HepG2 (cell line): Measurements from ENCODE around the gene DTWD2. TPM values are rescaled to one million over a fixed set of nuclear protein-coding genes. Genes with fewer than 3 reads are reported as not detected.

ENCODE experiments used
- ATAC-seq: fragments of 200-7000 bp; cut with Tn5 transposase; 3 replicates; pipeline ENCODE4 v1.9.1; 2020; ENCODE audit warnings: mild to moderate bottlenecking, moderate library complexity
- BruUV-seq: library from RNA; stranded (reverse); fragments of 400-500 nt; replicated peaks from 2 replicates; lab custom pipeline; 2021; lab: Mats Ljungman, UMichigan
- CTCF ChIA-PET: fragments of 300-600 bp; formaldehyde crosslinking; extraction: SDS; loops from one replicate; lab custom pipeline; 2021; ENCODE audit warnings: low total read pairs, inconsistent platforms, low intra/inter-chr PET ratio; lab: Yijun Ruan, JAX
- POLR2A ChIA-PET: fragments of 350-600 bp; sonication (Branson Sonifier 250); formaldehyde crosslinking; loops from one replicate; lab custom pipeline; 2020; ENCODE audit warnings: antibody characterized with exemption, inconsistent platforms; lab: Yijun Ruan, JAX
- DNase-seq: peaks from one replicate; pipeline ENCODE4 v3.0.0-alpha.2; 2015; ENCODE audit warnings: low spot score
- FAIRE-seq: peaks from 3 replicates; lab custom pipeline; 2011; peaks lifted over from hg19 to GRCh38; lab: Jason Lieb, UNC
- H2AFZ ChIP-seq: one replicate; pipeline ENCODE4 v1.6.1; 2011; ENCODE audit warnings: low read length, inconsistent platforms
- H3K27ac ChIP-seq: fragments of 300-600 bp; 3 replicates; pipeline ENCODE4 v1.8.0; 2011; ENCODE audit warnings: mixed run types, mild to moderate bottlenecking, mixed read lengths, low read length, inconsistent platforms; ENCODE audit not compliant: insufficient read depth; ENCODE audit errors: extremely low read length
- H3K27me3 ChIP-seq, 2 experiments: fragments of 200-600 bp in 1 of 2; 2 replicates in 1 of 2; 3 replicates in 1 of 2; pipeline versions ENCODE4 v1.6.0 to v1.8.0; 2011; ENCODE audit warnings: low read length in 2 of 2, mild to moderate bottlenecking in 2 of 2, moderate library complexity in 2 of 2, inconsistent platforms in 1 of 2; ENCODE audit not compliant: insufficient read depth in 2 of 2, control insufficient read depth in 1 of 2
- H3K36me3 ChIP-seq, 2 experiments: fragments of 200-600 bp in 1 of 2; replicated peaks in 1 of 2; 2 replicates in 1 of 2; 3 replicates in 1 of 2; pipeline versions ENCODE4 v1.5.1 to v1.8.0; 2011; ENCODE audit warnings: low read length in 2 of 2, inconsistent platforms in 1 of 2; ENCODE audit not compliant: insufficient read depth in 2 of 2, control insufficient read depth in 1 of 2
- H3K4me1 ChIP-seq: 2 replicates; pipeline ENCODE4 v1.5.1; 2012; ENCODE audit warnings: low read length, inconsistent platforms; ENCODE audit not compliant: insufficient read depth
- H3K4me2 ChIP-seq: 2 replicates; pipeline ENCODE4 v1.6.0; 2011; ENCODE audit warnings: low read depth, low read length, inconsistent platforms
- H3K4me3 ChIP-seq, 3 experiments: fragments of 200-600 bp in 1 of 3; sonication (generic), shearing (Covaris generic) in 1 of 3; replicated peaks in 1 of 3; 2 replicates each; pipeline ENCODE4 v1.5.1; 2011 to 2016; ENCODE audit warnings: low read length in 3 of 3, inconsistent platforms in 2 of 3, low read depth in 2 of 3, mild to moderate bottlenecking in 2 of 3, control low read depth in 1 of 3, mixed read lengths in 1 of 3; ENCODE audit not compliant: insufficient read depth in 1 of 3
- H3K79me2 ChIP-seq: one replicate; pipeline ENCODE4 v1.6.1; 2011; ENCODE audit warnings: low read length, inconsistent platforms; ENCODE audit not compliant: insufficient read depth
- H3K9ac ChIP-seq: 2 replicates; pipeline ENCODE4 v1.6.0; 2011; ENCODE audit warnings: mild to moderate bottlenecking, low read depth, low read length, inconsistent platforms; ENCODE audit not compliant: insufficient read depth
- H3K9me3 ChIP-seq: 2 replicates; pipeline ENCODE4 v1.5.1; 2012; ENCODE audit warnings: mild to moderate bottlenecking, low read length
- H4K20me1 ChIP-seq: 2 replicates; pipeline ENCODE4 v1.6.0; 2011; ENCODE audit warnings: inconsistent platforms, mild to moderate bottlenecking, low read length, moderate library complexity; ENCODE audit not compliant: insufficient read depth
- ARID2 ChIP-seq: sonication (generic); formaldehyde crosslinking; IDR thresholded peaks from 2 replicates; pipeline ENCODE4 v1.8.1; 2022; ENCODE audit warnings: mild to moderate bottlenecking, missing genetic modification reagents, borderline replicate concordance
- ARNT ChIP-seq: fragments of 450-650 bp; IDR thresholded peaks from 2 replicates; pipeline ENCODE4 v1.6.1; 2017
- CEBPG ChIP-seq: IDR thresholded peaks from 2 replicates; pipeline ENCODE4 v1.6.1; 2016
- KLF13 ChIP-seq: sonication (generic); formaldehyde crosslinking; IDR thresholded peaks from 2 replicates; pipeline ENCODE4 v1.4.0; 2020; ENCODE audit warnings: mild to moderate bottlenecking, missing genetic modification reagents
- NFATC3 ChIP-seq: sonication (generic); formaldehyde crosslinking; IDR thresholded peaks from 2 replicates; pipeline ENCODE4 v1.5.1; 2020; ENCODE audit warnings: mild to moderate bottlenecking, missing genetic modification reagents
- PTBP1 ChIP-seq: fragments of 200-400 bp; formaldehyde crosslinking; IDR thresholded peaks from 2 replicates; pipeline ENCODE4 v1.6.1; 2018; ENCODE audit warnings: low read length, low read depth; ENCODE audit not compliant: poor library complexity, severe bottlenecking
- SIN3B ChIP-seq: fragments of 150-350 bp; IDR thresholded peaks from 2 replicates; pipeline ENCODE4 v1.6.1; 2014; ENCODE audit warnings: low read length
- SP140L ChIP-seq: sonication (generic); formaldehyde crosslinking; IDR thresholded peaks from 2 replicates; pipeline ENCODE4 v1.4.0; 2020; ENCODE audit warnings: missing genetic modification reagents, borderline replicate concordance
- ZFP62 ChIP-seq: sonication (generic); formaldehyde crosslinking; IDR thresholded peaks from 2 replicates; pipeline ENCODE4 v1.4.0; 2020; ENCODE audit warnings: missing genetic modification reagents
- ZMYM3 ChIP-seq: sonication (generic); formaldehyde crosslinking; IDR thresholded peaks from 2 replicates; pipeline ENCODE4 v1.5.1; 2020; ENCODE audit warnings: mild to moderate bottlenecking, missing genetic modification reagents
- ZNF296 ChIP-seq: sonication (generic); formaldehyde crosslinking; conservative IDR thresholded peaks from 2 replicates; pipeline ENCODE4 v1.5.0; 2020; ENCODE audit warnings: mild to moderate bottlenecking, missing genetic modification reagents
- ZNF83 ChIP-seq: sonication (generic); formaldehyde crosslinking; IDR thresholded peaks from 2 replicates; pipeline ENCODE4 v1.4.0; 2020; ENCODE audit warnings: missing genetic modification reagents, mild to moderate bottlenecking, borderline replicate concordance
- WGBS: methylation state at CpG from one replicate; pipeline ENCODE4 v1.1.6; 2017; ENCODE audit warnings: low lambda C conversion rate; 5-methylcytosine and 5-hydroxymethylcytosine counted together
- in situ Hi-C: cut with HindIII; loops from 2 replicates; pipeline ENCODE4 v1.10.0; 2017; ENCODE audit warnings: low pct_unique_long_range_greater_than_20kb; ENCODE audit not compliant: extremely low pct_ligation_motif_present
- intact Hi-C: fragments of 100-400 bp; cut with micrococcal nuclease; formaldehyde crosslinking; loops from one replicate; pipeline ENCODE4 v1.10.0; 2022; ENCODE audit not compliant: unreplicated experiment
- polyA plus RNA-seq, 8 experiments: library from polyadenylated mRNA; depleted of rRNA in 3 of 8; stranded (reverse) in 7 of 8; unstranded in 1 of 8; fragments of >200 nt; fragmentation: Illumina TruSeq in 4 of 8; extraction: Trizol in 4 of 8; gene quantifications; 2 replicates each; pipeline versions ENCODE4 v1.2.1 to v1.2.3, GENCODE V29; 2011 to 2016; ENCODE audit warnings: low read depth in 4 of 8, missing spikeins in 1 of 8, mixed read lengths in 1 of 8; ENCODE audit not compliant: insufficient read depth in 1 of 8
- total RNA-seq, 5 experiments: library from RNA; depleted of rRNA; stranded (reverse); fragments of >200 nt; fragmentation: Illumina TruSeq; extraction: Trizol; gene quantifications; 2 replicates each; pipeline ENCODE4 v1.2.3, GENCODE V29; 2016; ENCODE audit warnings: low read depth in 1 of 5
- TF ChIP-seq, protein P1 (sequence below): sonication (generic); formaldehyde crosslinking; IDR thresholded peaks from 2 replicates; pipeline ENCODE4 v1.5.1; 2020; ENCODE audit warnings: missing genetic modification reagents, mild to moderate bottlenecking, borderline replicate concordance
- TF ChIP-seq, protein P2 (sequence below): IDR thresholded peaks from 2 replicates; pipeline ENCODE4 v1.4.0; 2020; ENCODE audit warnings: mild to moderate bottlenecking, missing genetic modification reagents
- TF ChIP-seq, protein P3 (sequence below): sonication (generic); formaldehyde crosslinking; IDR thresholded peaks from 2 replicates; pipeline ENCODE4 v1.8.1; 2022; ENCODE audit warnings: low read depth, mild to moderate bottlenecking, missing genetic modification reagents
- TF ChIP-seq, protein P4 (sequence below): sonication (generic); formaldehyde crosslinking; IDR thresholded peaks from 2 replicates; pipeline ENCODE4 v1.4.0; 2020; ENCODE audit warnings: mild to moderate bottlenecking, low read depth, missing genetic modification reagents

Gene DTWD2
- total and polyA plus RNA-seq, 2 of the 13 experiments (the other 11 are each of a cell fraction or from before 2014, with no cell fraction given): 1.6 to 6.0 TPM

DNA sequence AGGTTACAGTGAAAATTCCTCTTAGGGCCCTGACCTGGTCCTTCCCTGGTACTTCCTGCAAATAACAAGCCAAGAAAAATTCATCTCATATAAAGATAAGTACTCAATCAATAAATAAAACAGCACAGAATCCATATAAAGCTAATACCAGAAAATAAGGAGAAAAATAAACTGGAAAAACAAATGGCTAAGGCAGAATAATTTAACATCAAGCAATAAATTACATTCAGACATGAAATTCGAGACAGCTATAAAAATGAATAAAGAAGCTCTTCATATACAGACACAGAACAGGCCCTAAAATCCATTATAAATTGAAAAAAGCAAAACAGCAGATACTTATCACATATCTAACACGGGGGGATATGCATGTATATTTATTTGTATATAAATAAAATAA lies 99.2 kb downstream of the DTWD2 start (continued):
- no peak for TF ChIP-seq ARID2 (CRISPR knock-in tag)
- no peak for TF ChIP-seq NFATC3 (CRISPR knock-in tag)
- TF ChIP-seq SP140L (CRISPR knock-in tag): no peak
- no peak for TF ChIP-seq CEBPG (CRISPR knock-in tag)

DNA sequence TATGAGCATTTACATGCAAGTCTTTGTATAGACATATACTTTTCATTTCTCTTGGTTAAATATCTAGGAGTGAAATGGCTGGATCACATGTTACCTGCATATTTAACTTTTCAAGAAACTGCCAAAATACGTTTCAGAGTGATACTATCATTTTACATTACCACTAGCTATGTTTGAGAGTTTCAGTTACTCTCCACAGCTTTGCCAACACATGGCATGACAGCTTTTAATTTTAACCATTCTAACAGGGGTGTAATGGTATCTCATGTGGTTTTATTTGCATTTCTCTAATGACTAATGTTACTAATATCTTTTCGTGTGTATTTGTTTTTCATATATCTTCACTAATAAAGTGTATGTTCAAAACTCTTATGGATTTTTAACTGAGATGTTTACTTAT lies 99.8 kb downstream of the DTWD2 start:
- FAIRE-seq: no peak
- no peak overlapping the region for H3K9ac ChIP-seq
- WGBS: 84% methylated on average over 2 of the region's 2 CpGs
- H3K79me2 ChIP-seq: no peaks in the 10 kb centered on the region
- BruUV-seq: no TSS peak
- no peak overlapping the region for H3K4me3 ChIP-seq
- H3K9me3 ChIP-seq: no peaks in the 10 kb centered on the region
- ATAC-seq: no peak
- POLR2A ChIA-PET: no interaction called here
- in situ Hi-C loops: no loop called here
- H3K4me2 ChIP-seq: no peak overlapping the region
- H3K4me1 ChIP-seq: no peaks in the 10 kb centered on the region
- DNase-seq: no peak
- intact Hi-C loops: no loop called here
- H3K27me3 ChIP-seq: no peaks in the 10 kb centered on the region
- H3K27ac ChIP-seq: no peak overlapping the region
- CTCF ChIA-PET: no interaction called here
- no peaks in the 10 kb centered on the region for H4K20me1 ChIP-seq
- H3K36me3 ChIP-seq: no peaks in the 10 kb centered on the region
- no peak overlapping the region for H2AFZ ChIP-seq
- TF ChIP-seq ZMYM3 (no peak), ZNF296 (CRISPR knock-in tag) (no peak), PTBP1 (no peak), KLF13 (CRISPR knock-in tag) (no peak), ZFP62 (no peak), ZNF83 (CRISPR knock-in tag) (no peak), SIN3B (no peak), ARNT (no peak)
- TF ChIP-seq, protein P1, sequence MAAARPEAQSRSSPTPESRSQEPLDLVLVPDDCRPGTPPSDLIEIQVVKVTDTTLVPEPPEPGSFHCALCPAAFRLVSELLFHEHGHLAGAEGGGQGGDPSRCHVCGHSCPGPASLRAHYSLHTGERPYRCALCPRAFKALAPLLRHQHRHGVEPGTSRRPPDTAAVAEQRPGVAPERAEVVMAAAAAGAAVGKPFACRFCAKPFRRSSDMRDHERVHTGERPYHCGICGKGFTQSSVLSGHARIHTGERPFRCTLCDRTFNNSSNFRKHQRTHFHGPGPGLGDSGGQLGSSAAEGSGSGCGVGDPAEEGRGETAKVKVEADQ: no peak
- TF ChIP-seq, protein P2, sequence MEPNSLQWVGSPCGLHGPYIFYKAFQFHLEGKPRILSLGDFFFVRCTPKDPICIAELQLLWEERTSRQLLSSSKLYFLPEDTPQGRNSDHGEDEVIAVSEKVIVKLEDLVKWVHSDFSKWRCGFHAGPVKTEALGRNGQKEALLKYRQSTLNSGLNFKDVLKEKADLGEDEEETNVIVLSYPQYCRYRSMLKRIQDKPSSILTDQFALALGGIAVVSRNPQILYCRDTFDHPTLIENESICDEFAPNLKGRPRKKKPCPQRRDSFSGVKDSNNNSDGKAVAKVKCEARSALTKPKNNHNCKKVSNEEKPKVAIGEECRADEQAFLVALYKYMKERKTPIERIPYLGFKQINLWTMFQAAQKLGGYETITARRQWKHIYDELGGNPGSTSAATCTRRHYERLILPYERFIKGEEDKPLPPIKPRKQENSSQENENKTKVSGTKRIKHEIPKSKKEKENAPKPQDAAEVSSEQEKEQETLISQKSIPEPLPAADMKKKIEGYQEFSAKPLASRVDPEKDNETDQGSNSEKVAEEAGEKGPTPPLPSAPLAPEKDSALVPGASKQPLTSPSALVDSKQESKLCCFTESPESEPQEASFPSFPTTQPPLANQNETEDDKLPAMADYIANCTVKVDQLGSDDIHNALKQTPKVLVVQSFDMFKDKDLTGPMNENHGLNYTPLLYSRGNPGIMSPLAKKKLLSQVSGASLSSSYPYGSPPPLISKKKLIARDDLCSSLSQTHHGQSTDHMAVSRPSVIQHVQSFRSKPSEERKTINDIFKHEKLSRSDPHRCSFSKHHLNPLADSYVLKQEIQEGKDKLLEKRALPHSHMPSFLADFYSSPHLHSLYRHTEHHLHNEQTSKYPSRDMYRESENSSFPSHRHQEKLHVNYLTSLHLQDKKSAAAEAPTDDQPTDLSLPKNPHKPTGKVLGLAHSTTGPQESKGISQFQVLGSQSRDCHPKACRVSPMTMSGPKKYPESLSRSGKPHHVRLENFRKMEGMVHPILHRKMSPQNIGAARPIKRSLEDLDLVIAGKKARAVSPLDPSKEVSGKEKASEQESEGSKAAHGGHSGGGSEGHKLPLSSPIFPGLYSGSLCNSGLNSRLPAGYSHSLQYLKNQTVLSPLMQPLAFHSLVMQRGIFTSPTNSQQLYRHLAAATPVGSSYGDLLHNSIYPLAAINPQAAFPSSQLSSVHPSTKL (CRISPR knock-in tag): no peak
- TF ChIP-seq, protein P3, sequence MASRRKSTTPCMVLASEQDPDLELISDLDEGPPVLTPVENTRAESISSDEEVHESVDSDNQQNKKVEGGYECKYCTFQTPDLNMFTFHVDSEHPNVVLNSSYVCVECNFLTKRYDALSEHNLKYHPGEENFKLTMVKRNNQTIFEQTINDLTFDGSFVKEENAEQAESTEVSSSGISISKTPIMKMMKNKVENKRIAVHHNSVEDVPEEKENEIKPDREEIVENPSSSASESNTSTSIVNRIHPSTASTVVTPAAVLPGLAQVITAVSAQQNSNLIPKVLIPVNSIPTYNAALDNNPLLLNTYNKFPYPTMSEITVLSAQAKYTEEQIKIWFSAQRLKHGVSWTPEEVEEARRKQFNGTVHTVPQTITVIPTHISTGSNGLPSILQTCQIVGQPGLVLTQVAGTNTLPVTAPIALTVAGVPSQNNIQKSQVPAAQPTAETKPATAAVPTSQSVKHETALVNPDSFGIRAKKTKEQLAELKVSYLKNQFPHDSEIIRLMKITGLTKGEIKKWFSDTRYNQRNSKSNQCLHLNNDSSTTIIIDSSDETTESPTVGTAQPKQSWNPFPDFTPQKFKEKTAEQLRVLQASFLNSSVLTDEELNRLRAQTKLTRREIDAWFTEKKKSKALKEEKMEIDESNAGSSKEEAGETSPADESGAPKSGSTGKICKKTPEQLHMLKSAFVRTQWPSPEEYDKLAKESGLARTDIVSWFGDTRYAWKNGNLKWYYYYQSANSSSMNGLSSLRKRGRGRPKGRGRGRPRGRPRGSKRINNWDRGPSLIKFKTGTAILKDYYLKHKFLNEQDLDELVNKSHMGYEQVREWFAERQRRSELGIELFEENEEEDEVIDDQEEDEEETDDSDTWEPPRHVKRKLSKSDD (CRISPR knock-in tag): no peak
- TF ChIP-seq, protein P4, sequence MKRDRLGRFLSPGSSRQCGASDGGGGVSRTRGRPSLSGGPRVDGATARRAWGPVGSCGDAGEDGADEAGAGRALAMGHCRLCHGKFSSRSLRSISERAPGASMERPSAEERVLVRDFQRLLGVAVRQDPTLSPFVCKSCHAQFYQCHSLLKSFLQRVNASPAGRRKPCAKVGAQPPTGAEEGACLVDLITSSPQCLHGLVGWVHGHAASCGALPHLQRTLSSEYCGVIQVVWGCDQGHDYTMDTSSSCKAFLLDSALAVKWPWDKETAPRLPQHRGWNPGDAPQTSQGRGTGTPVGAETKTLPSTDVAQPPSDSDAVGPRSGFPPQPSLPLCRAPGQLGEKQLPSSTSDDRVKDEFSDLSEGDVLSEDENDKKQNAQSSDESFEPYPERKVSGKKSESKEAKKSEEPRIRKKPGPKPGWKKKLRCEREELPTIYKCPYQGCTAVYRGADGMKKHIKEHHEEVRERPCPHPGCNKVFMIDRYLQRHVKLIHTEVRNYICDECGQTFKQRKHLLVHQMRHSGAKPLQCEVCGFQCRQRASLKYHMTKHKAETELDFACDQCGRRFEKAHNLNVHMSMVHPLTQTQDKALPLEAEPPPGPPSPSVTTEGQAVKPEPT: no peak
